Chondrocyte (in vitro differentiated cells): Measurements from ENCODE around the gene IL34. TPM values are rescaled to one million over a fixed set of nuclear protein-coding genes. Genes with fewer than 3 reads are reported as not detected.

Experiments
- DNase-seq: peaks from one replicate; pipeline ENCODE4 v3.0.0; 2021; ENCODE audit warnings: mixed read lengths, low spot score
- H3K27ac Mint-ChIP-seq: one replicate; pipeline ENCODE4 v1.8.0; 2021; ENCODE audit warnings: mild to moderate bottlenecking, moderate library complexity, mixed read lengths; ENCODE audit not compliant: unreplicated experiment
- H3K27me3 Mint-ChIP-seq: 2 replicates; pipeline ENCODE4 v1.8.0; 2021; ENCODE audit warnings: low read depth, mixed read lengths
- H3K36me3 Mint-ChIP-seq: 2 replicates; pipeline ENCODE4 v1.8.0; 2021; ENCODE audit warnings: low read depth, mixed read lengths
- H3K4me1 Mint-ChIP-seq: 2 replicates; pipeline ENCODE4 v1.8.0; 2021; ENCODE audit warnings: low read depth, mild to moderate bottlenecking, mixed read lengths
- H3K4me3 Mint-ChIP-seq: one replicate; pipeline ENCODE4 v1.8.0; 2021; ENCODE audit warnings: mild to moderate bottlenecking, moderate library complexity, mixed read lengths; ENCODE audit not compliant: unreplicated experiment
- H3K9me3 Mint-ChIP-seq: 2 replicates; pipeline ENCODE4 v1.8.0; 2021; ENCODE audit warnings: low read depth, mixed read lengths
- total RNA-seq: library from RNA; stranded (reverse); gene quantifications from 3 replicates; pipeline ENCODE4 v1.2.1, GENCODE V29; 2021
- TF ChIP-seq, protein P1 (sequence below): fragments of 200-600 bp; sonication (generic); IDR thresholded peaks from 2 replicates; pipeline ENCODE4 v1.5.0; 2021; ENCODE audit warnings: antibody characterized with exemption, mild to moderate bottlenecking, moderate library complexity

IL34 gene
- total RNA-seq, 1 donor from 2014 or later: 20.8 TPM

DNA sequence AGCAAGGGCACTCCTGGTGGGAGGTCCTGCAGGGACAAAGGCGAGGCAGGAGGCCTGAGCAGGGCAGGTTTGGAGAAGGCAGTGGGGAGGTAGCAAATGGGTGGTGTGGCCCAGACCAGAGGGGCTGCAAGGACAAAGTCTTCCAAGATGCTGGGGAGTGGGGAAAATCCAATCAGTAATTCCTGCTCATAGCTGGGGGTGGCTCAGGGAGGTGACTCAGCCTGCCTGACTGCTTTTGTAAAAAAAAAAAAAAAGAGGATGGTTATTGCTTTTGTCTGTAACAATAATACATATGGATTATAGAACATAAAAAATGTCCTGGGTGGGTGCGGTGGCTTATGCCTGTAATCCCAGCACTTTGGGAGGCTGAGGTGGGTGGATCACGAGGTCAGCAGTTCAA, 5.2 kb downstream of the IL34 start:
- Mint-ChIP-seq H3K27ac (peak overlapping the region; percentile 30), H3K4me3 (no peak overlapping the region), H3K36me3 (peaks cover 1% of the 10 kb centered on the region), H3K27me3 (no peaks in the 10 kb centered on the region), H3K9me3 (no peaks in the 10 kb centered on the region), H3K4me1 (peaks cover 63% of the 10 kb centered on the region)
- TF ChIP-seq, protein P1, sequence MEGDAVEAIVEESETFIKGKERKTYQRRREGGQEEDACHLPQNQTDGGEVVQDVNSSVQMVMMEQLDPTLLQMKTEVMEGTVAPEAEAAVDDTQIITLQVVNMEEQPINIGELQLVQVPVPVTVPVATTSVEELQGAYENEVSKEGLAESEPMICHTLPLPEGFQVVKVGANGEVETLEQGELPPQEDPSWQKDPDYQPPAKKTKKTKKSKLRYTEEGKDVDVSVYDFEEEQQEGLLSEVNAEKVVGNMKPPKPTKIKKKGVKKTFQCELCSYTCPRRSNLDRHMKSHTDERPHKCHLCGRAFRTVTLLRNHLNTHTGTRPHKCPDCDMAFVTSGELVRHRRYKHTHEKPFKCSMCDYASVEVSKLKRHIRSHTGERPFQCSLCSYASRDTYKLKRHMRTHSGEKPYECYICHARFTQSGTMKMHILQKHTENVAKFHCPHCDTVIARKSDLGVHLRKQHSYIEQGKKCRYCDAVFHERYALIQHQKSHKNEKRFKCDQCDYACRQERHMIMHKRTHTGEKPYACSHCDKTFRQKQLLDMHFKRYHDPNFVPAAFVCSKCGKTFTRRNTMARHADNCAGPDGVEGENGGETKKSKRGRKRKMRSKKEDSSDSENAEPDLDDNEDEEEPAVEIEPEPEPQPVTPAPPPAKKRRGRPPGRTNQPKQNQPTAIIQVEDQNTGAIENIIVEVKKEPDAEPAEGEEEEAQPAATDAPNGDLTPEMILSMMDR: no peak
- DNase-seq: no peak

DNA sequence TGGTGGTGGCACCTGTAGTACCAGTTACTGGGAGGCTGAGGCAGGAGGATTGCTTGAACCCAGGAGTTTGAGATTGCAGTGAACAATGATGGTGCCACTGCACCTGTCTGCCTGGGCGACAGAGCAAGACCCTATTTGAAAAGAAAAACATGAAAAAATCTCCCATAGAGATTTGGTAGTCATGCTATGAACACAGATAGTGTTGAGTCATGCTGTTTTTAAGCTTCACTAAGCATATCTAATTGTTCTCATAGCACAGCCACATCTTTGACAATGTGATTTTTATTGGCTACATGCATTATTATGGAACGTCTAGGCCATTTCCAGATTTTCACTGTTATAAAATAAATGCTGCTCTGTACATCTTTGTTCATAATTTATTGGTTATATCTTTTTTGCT, 6.0 kb downstream of the IL34 start:
- Mint-ChIP-seq H3K27me3 (no peaks in the 10 kb centered on the region), H3K36me3 (peaks cover 1% of the 10 kb centered on the region), H3K4me1 (peaks cover 56% of the 10 kb centered on the region), H3K4me3 (no peak overlapping the region), H3K9me3 (no peaks in the 10 kb centered on the region), H3K27ac (no peak overlapping the region)
- TF ChIP-seq, protein P1: no peak
- DNase-seq: no peak

DNA sequence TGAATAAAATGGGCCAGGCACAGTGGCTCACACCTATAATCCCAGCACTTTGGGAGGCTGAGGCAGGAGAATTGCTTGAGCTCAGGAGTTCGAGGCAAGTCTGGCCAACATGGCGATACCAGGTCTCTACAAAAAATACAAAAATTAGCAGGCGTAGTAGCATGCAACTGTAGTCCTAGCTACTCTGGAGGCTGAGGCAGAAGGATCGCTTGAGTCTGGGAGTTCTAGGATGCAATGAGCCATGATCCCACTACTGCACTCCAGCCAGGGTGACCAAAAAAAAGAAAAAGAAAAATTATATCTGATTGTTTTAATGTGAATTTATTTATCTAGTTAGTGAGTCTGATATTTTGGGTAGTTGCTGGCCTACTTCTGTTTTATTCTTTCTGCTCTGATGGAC, 7.0 kb downstream of the IL34 start:
- H3K9me3 Mint-ChIP-seq: no peaks in the 10 kb centered on the region
- TF ChIP-seq, protein P1: no peak
- H3K36me3 Mint-ChIP-seq: peaks cover 1% of the 10 kb centered on the region
- peaks cover 47% of the 10 kb centered on the region for H3K4me1 Mint-ChIP-seq
- no peak for DNase-seq
- no peak overlapping the region for H3K4me3 Mint-ChIP-seq
- H3K27me3 Mint-ChIP-seq: no peaks in the 10 kb centered on the region
- peak overlapping the region; percentile 1 for H3K27ac Mint-ChIP-seq

DNA sequence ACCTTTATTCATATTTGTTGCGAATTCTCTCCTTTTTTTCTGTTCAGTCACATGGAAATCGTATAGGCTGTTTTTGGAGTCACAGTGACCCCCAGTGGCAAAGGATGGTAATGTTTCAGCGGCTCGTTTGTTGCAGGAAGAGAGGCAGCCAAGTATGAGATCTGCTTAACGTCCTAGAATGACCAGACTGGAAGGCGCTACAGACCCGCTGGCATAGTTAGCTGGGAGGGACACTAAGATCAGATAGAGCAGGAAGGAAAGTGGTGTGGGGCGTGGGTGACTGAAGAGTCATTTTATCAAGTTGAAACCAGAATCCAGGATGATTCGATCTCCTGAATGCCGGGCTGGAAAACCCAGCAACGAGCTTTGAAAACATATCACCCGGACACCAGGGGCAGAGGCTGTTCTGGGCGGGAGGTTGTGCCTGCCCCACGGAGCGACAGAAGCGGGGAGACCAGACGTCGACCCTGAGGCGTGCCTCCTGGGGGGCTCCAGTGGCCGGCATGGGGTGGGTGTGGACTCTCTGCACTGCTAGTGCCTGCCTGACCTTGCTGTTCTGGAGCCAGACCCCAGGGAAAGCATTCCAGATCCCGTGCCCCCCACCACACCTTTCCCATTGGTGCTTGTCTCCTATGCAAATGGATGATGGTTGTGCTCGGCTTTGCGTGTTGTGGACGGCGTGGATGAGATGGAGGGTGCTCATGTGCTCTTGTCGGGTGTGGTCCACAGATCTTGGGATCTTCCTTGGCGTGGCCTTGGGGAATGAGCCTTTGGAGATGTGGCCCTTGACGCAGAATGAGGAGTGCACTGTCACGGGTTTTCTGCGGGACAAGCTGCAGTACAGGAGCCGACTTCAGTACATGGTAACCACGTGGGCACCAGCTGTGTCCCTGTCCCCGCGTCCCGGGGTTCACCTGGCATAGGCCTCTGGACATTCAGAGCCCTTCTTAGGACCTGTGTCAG, 7.7 kb downstream of the IL34 start:
- H3K9me3 Mint-ChIP-seq: no peaks in the 10 kb centered on the region
- H3K36me3 Mint-ChIP-seq: peaks cover 1% of the 10 kb centered on the region
- no peak for DNase-seq
- H3K4me1 Mint-ChIP-seq: peaks cover 40% of the 10 kb centered on the region
- peak overlapping the region; percentile 80 for H3K27ac Mint-ChIP-seq
- TF ChIP-seq, protein P1: peak; percentile 96
- H3K4me3 Mint-ChIP-seq: peak overlapping the region; percentile 43
- H3K27me3 Mint-ChIP-seq: no peaks in the 10 kb centered on the region

DNA sequence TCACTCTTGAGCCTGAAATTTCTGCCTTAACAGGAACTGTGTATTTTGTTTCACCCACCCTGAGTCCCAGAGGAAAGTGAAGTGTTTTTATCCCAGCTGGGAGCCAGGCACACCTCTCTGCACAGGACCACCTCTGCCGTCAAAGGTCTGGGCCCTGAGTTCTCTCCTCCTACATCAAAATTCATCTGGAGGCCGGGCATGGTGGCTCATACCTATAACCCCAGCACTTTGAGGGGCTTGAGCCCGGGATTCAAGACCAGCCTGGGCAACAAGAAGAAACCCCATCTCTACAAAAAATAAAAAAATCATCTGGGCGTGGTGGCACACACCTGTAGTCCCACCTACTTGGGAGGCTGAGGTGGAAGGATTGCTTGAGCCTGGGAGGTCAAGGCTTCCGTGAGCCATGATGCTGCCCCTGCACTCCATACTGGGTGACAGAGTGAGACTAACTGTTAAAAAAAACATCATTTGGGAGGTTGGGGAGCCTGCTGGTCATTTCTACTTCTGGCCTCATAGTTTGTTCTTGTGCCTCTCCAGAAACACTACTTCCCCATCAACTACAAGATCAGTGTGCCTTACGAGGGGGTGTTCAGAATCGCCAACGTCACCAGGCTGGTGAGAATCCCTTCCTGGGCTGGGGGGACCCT, 9.8 kb downstream of the IL34 start:
- peaks cover 29% of the 10 kb centered on the region for H3K4me1 Mint-ChIP-seq
- DNase-seq: no peak
- no peak overlapping the region for H3K4me3 Mint-ChIP-seq
- H3K36me3 Mint-ChIP-seq: peaks cover 1% of the 10 kb centered on the region
- TF ChIP-seq, protein P1: no peak
- no peak overlapping the region for H3K27ac Mint-ChIP-seq
- H3K27me3 Mint-ChIP-seq: no peaks in the 10 kb centered on the region
- H3K9me3 Mint-ChIP-seq: no peaks in the 10 kb centered on the region
